Thoracic aorta (tissue), 2 donors: Measurements from ENCODE around the gene ASCC2. TPM values are rescaled to one million over a fixed set of nuclear protein-coding genes. Genes with fewer than 3 reads are reported as not detected.

Source experiments
- ATAC-seq: fragments of 150-250 bp; one replicate; pipeline ENCODE4 v1.8.0; 2017; ENCODE audit warnings: low read depth; ENCODE audit not compliant: insufficient number of reproducible peaks, low FRiP score
- DNase-seq: peaks from one replicate; pipeline ENCODE4 v3.0.0-alpha.2; 2020; ENCODE audit warnings: low spot score
- H3K27ac ChIP-seq, 2 donors: fragments of 200-600 bp; sonication (generic); 1 replicate in 1 of 2; 2 replicates in 1 of 2; pipeline ENCODE4 v1.5.1; 2016; ENCODE audit warnings: mild to moderate bottlenecking in 2 of 2, moderate library complexity in 2 of 2
- H3K27me3 ChIP-seq: fragments of 200-600 bp; sonication (generic); replicated peaks from 2 replicates; pipeline ENCODE4 v1.6.0; 2016; ENCODE audit warnings: mild to moderate bottlenecking; ENCODE audit not compliant: insufficient read depth
- H3K36me3 ChIP-seq: fragments of 200-600 bp; sonication (generic); one replicate; pipeline ENCODE4 v1.5.1; 2016
- H3K4me1 ChIP-seq, 2 donors: fragments of 200-600 bp; sonication (generic); 1 replicate in 1 of 2; 2 replicates in 1 of 2; pipeline versions ENCODE4 v1.5.1 to v1.6.0; 2016; ENCODE audit warnings: low read depth in 2 of 2, mild to moderate bottlenecking in 1 of 2; ENCODE audit not compliant: control insufficient read depth in 1 of 2
- H3K4me3 ChIP-seq: fragments of 200-600 bp; sonication (generic); 2 replicates; pipeline ENCODE4 v1.5.1; 2016; ENCODE audit warnings: mild to moderate bottlenecking
- H3K9me3 ChIP-seq: fragments of 200-600 bp; sonication (generic); 2 replicates; pipeline ENCODE4 v1.5.1; 2016
- CTCF ChIP-seq: fragments of 200-600 bp; sonication (generic); IDR thresholded peaks from one replicate; pipeline ENCODE4 v1.5.1; 2019; ENCODE audit warnings: antibody characterized with exemption
- total RNA-seq, 2 donors: library from RNA; depleted of rRNA; stranded (reverse); fragments of >200 nt; gene quantifications; one replicate each; pipeline versions ENCODE4 v1.1.0 to v1.2.3, GENCODE V29; 2016

ASCC2 gene
- total RNA-seq, 2 donors from 2014 or later = 31.0 to 41.8 TPM

DNA sequence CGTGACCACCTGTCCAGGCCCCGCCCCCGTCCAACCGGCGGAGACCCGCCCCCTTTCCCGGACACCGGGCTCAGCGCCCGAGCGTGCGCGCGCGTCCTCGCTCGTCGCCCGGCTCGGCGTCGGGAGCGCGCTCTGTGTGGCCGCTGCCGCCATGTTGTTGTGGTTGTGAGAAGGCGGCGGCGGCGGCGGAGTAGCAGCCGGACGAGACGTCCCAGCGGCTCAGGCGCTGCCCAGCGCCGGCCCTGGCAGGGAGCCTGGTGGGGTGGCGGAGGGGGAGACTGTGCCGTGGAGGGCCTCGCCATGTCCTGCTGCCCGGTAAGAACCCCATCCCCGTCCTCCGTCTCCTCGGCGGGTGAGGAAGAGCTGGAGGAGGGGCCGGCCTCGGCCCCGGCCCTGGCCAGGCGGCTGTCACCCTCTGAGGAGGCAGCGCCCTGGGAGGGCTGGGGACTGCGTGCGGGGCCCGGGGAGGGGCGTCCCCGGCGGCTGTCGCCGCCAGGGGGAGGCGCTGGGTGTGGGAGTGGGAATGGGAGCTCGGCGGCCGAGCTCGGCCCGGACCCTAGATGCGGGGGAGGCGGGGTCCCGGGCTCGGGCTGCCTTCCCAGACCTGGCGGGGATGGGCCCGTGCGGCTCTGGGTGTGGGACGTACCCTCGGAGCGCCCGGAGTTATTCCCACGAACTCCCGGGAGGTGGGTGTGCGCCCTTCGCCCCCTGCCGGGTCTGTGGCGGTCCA is 45.1 kb upstream of the ASCC2 start, which contains the start of gene MTMR3:
Gene MTMR3 (plus strand): TSS at position 130 of the 730 bp plus-strand sequence. CDS start 87,886 bp downstream, outside the sequence.
- peak; percentile 75 for ATAC-seq
- H3K4me3 ChIP-seq = peak within 1 kb of the TSS; percentile 89
- H3K9me3 ChIP-seq = no peaks in the 10 kb centered on the region
- H3K27me3 ChIP-seq = no peaks in the 10 kb centered on the region
- peak; percentile 28 for TF ChIP-seq CTCF
- H3K36me3 ChIP-seq = no peaks in the 10 kb centered on the region
- H3K27ac ChIP-seq = peak within 1 kb of the TSS; percentile 81 to 86
- peaks cover 16 to 39% of the 10 kb centered on the region in 2 donors for H3K4me1 ChIP-seq
- peak; percentile 71 for DNase-seq

GRCh38 chr22:29882716-29883044 is 44.6 kb upstream of the ASCC2 start:
- peak overlapping the region in 1 of 2 donors; percentile 81 for H3K27ac ChIP-seq
- H3K4me3 ChIP-seq = peak overlapping the region; percentile 89
- peak; percentile 76 for ATAC-seq

GRCh38 chr22:29879753-29880152 is 41.7 kb upstream of the ASCC2 start:
- H3K27ac ChIP-seq = no peak overlapping the region
- TF ChIP-seq CTCF = no peak
- H3K27me3 ChIP-seq = no peaks in the 10 kb centered on the region
- no peaks in the 10 kb centered on the region for H3K36me3 ChIP-seq
- H3K4me3 ChIP-seq = no peak overlapping the region
- peaks cover 5 to 7% of the 10 kb centered on the region in 2 donors for H3K4me1 ChIP-seq
- no peaks in the 10 kb centered on the region for H3K9me3 ChIP-seq
- DNase-seq (no peak), ATAC-seq (no peak)

More at GRCh38 chr22:29882716-29883044, 44.6 kb upstream of the ASCC2 start:
- no peak for TF ChIP-seq CTCF
- Histone ChIP-seq H3K9me3 (no peaks in the 10 kb centered on the region), H3K27me3 (no peaks in the 10 kb centered on the region), H3K36me3 (no peaks in the 10 kb centered on the region), H3K4me1 (peaks cover 16 to 34% of the 10 kb centered on the region in 2 donors)
- no peak for DNase-seq

- TF ChIP-seq CTCF = no peak
- no peaks in the 10 kb centered on the region for H3K36me3 ChIP-seq
- H3K27ac ChIP-seq = no peak overlapping the region
- no peaks in the 10 kb centered on the region for H3K9me3 ChIP-seq
- H3K27me3 ChIP-seq = no peaks in the 10 kb centered on the region
- no peaks in the 10 kb centered on the region for H3K4me1 ChIP-seq
- ATAC-seq = no peak
- H3K4me3 ChIP-seq = no peak overlapping the region
- no peak for DNase-seq
Observed at GRCh38 chr22:29877620-29878019, 39.5 kb upstream of the ASCC2 start.

- Histone ChIP-seq H3K27ac (no peak overlapping the region), H3K36me3 (no peaks in the 10 kb centered on the region), H3K9me3 (no peaks in the 10 kb centered on the region), H3K4me3 (no peak overlapping the region), H3K4me1 (no peaks in the 10 kb centered on the region), H3K27me3 (no peaks in the 10 kb centered on the region)
- DNase-seq (no peak), ATAC-seq (no peak)
- TF ChIP-seq CTCF = no peak
Observed at GRCh38 chr22:29873943-29874342, 35.9 kb upstream of the ASCC2 start.
